HEK293T (cell line): ENCODE results near the gene EYA4.

Source experiments
- BHLHE40 ChIP-seq: fragments of 450-650 bp; IDR thresholded peaks from 2 replicates; pipeline ENCODE4 v1.6.1; 2016; ENCODE audit warnings: mild to moderate bottlenecking, moderate library complexity, borderline replicate concordance
- CTBP1 ChIP-seq: fragments of 450-650 bp; IDR thresholded peaks from 2 replicates; pipeline ENCODE4 v1.6.1; 2016; ENCODE audit warnings: borderline replicate concordance
- FOXA1 ChIP-seq: fragments of 450-650 bp; IDR thresholded peaks from 2 replicates; pipeline ENCODE4 v1.6.1; 2016; ENCODE audit warnings: mild to moderate bottlenecking
- FOXK2 ChIP-seq: fragments of 450-650 bp; IDR thresholded peaks from 2 replicates; pipeline ENCODE4 v1.6.1; 2016; ENCODE audit warnings: mild to moderate bottlenecking
- FOXM1 ChIP-seq: fragments of 450-650 bp; IDR thresholded peaks from 2 replicates; pipeline ENCODE4 v1.6.1; 2017; ENCODE audit warnings: mild to moderate bottlenecking, borderline replicate concordance
- HDGF ChIP-seq: fragments of 450-650 bp; IDR thresholded peaks from 2 replicates; pipeline ENCODE4 v1.6.1; 2017; ENCODE audit warnings: antibody characterized with exemption, borderline replicate concordance
- L3MBTL2 ChIP-seq: fragments of 450-650 bp; conservative IDR thresholded peaks from 2 replicates; pipeline ENCODE4 v1.6.1; 2016; ENCODE audit warnings: mild to moderate bottlenecking
- NFRKB ChIP-seq: fragments of 450-650 bp; IDR thresholded peaks from 2 replicates; pipeline ENCODE4 v1.6.1; 2016; ENCODE audit warnings: mild to moderate bottlenecking, moderate library complexity
- PKNOX1 ChIP-seq: fragments of 450-650 bp; IDR thresholded peaks from 2 replicates; pipeline ENCODE4 v1.6.1; 2016
- SUZ12 ChIP-seq: fragments of 450-650 bp; IDR thresholded peaks from 2 replicates; pipeline ENCODE4 v1.6.1; 2016; ENCODE audit warnings: mild to moderate bottlenecking

GRCh38 chr6:133289733-133290306 lies 48.7 kb downstream of the EYA4 start:
- TF ChIP-seq NFRKB = no peak
- TF ChIP-seq FOXM1 = no peak
- no peak for TF ChIP-seq FOXK2
- TF ChIP-seq BHLHE40 = no peak
- TF ChIP-seq PKNOX1 = no peak
- TF ChIP-seq CTBP1 = no peak
- no peak for TF ChIP-seq FOXA1
- TF ChIP-seq HDGF = no peak
- TF ChIP-seq SUZ12 = no peak
- TF ChIP-seq L3MBTL2 = no peak
